ENCODE data around the gene GNS. TPM values are rescaled to one million over a fixed set of nuclear protein-coding genes. Genes with fewer than 3 reads are reported as not detected.
A peak's percentile ranks its signal among the peaks of the same experiment; 100 is the strongest.
"Not testable (repeated sequence)": the region's sequence is repeated elsewhere in the genome, so short reads cannot be mapped to it uniquely, and the experiment has no call there.

GNS gene
- 101 TPM for total RNA-seq
- long read RNA-seq, full-length matches to known transcripts: 43 of 72 reads
- long read RNA-seq, partial matches to known transcripts: 28 of 72 reads
- long read RNA-seq, other reads (novel, unspliced or antisense): 1 of 72 reads

GRCh38 chr12:64759035-64759894 lies at the start of gene GNS:
Gene GNS, minus strand, starts transcription at chr12:64759406. Its CDS starts 130 bp downstream, at chr12:64759276.
- DNase-seq (ENCODE audit: missing footprints) (peak; percentile 98), ATAC-seq (peak; percentile 98)
- intact Hi-C loops (cut with DNase I): no loop called here

DNA sequence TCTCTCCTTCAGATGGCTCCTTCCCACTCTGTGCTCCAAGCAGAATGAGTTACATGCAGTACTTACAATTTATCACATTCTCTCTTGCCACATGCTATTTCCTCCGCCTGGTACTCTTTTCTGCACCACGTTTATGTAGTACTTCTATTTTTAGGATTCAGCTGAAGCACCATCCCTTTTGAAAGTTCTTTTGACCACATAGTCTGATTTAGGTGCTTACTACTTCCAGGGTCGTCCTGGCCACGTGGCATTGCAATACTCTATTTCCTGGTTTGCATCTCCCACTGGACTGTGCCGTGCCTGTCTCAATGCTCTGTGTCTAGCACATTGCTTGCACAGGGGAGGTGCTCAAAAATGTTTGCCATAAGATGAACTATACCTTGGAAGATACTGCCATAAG lies 48.9 kb upstream of the GNS start:
- ATAC-seq (no peak), DNase-seq (ENCODE audit: missing footprints) (no peak)
- intact Hi-C loops (cut with DNase I): loop anchor here (10.0 kb wide), 1 partner anchor 317 kb away; the partner anchor contains the start of gene WIF1

DNA sequence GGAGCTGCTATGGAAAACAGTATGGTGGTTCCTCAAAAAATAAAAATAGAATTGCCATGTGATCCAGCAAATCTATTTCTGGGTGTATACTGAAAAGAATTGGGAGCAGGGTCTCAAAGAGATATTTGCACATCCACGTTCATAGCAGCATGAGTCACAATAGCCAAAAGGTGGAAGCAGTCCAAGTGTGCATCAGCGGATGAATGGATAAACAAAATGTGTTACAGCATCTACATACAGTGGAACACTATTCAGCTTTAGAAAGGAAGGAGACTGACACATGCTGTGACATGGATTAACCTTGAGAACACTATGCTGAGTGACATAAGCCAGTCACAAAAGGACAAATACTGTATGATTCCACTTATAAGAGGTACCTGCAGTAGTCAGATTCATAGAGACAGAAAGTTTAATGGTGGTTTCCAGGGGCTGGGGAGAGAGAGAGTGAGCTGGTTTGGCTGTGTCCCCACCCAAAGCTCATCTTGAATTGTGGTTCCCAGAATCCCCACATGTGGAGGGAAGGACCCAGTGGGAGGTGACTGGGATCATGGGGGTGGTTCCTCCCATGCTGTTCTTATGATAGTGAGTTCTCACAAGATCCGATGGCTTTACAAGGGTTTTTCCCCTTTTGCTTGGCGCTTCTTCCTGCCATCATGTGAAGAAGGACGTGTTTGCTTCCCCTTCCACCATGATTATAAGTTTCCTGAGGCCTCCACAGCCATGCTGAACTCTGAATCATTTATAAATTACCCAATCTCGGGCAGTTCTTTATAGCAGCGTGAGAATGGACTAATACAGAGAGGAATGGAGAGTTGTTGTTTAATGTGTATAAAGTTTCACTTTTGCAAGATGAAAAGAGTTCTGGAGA lies 47.6 kb upstream of the GNS start:
- DNase-seq (ENCODE audit: missing footprints) (no peak), ATAC-seq (no peak)
- intact Hi-C loops (cut with DNase I): loop anchor here (10.0 kb wide), 1 partner anchor 318 kb away; the partner anchor contains the start of gene WIF1

GRCh38 chr12:64806173-64806572 lies 47.0 kb upstream of the GNS start:
- ATAC-seq (no peak), DNase-seq (ENCODE audit: missing footprints) (no peak)
- intact Hi-C loops (cut with DNase I): loop anchor here (10.0 kb wide), 1 partner anchor 319 kb away; the partner anchor contains the start of gene WIF1

- peak; percentile 71 for DNase-seq (ENCODE audit: missing footprints)
- intact Hi-C loops (cut with DNase I): loop anchor here (10.0 kb wide), 1 partner anchor 323 kb away; the partner anchor contains the start of gene WIF1
- ATAC-seq: not testable (repeated sequence)
These were observed 43.1 kb upstream of the GNS start for GRCh38 chr12:64802180-64802775.

- no peak for ATAC-seq
- DNase-seq (ENCODE audit: missing footprints): no peak
- intact Hi-C loops (cut with DNase I): loop anchor here (10.0 kb wide), 1 partner anchor 323 kb away; the partner anchor contains the start of gene WIF1
These were observed 42.2 kb upstream of the GNS start for GRCh38 chr12:64801381-64801780.

DNA sequence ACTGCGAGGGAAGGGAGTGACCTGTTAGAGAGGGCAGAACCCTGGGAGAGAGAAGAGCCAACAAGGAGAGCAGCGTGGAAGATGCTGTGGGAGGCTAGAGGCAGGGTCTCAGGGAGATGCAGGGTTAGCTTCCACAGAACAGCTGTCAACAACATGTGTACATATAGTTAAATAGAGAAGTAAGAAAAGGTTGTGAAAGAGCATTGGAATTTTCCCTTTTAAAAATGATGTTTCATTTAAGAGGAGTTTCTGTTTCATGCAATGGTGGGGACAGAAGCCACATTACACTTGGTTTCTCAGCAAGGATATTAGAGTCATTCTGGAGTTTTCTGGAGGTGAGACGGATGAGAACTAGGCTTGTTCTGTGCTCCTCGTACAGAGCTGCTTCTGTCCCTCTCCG lies 41.4 kb upstream of the GNS start:
- DNase-seq (ENCODE audit: missing footprints): no peak
- intact Hi-C loops (cut with DNase I): loop anchor here (10.0 kb wide), 1 partner anchor 324 kb away; the partner anchor contains the start of gene WIF1
- ATAC-seq: no peak

GRCh38 chr12:64798165-64798564 lies 39.0 kb upstream of the GNS start:
- intact Hi-C loops (cut with DNase I): no loop called here
- DNase-seq (ENCODE audit: missing footprints) (no peak), ATAC-seq (no peak)

DNA sequence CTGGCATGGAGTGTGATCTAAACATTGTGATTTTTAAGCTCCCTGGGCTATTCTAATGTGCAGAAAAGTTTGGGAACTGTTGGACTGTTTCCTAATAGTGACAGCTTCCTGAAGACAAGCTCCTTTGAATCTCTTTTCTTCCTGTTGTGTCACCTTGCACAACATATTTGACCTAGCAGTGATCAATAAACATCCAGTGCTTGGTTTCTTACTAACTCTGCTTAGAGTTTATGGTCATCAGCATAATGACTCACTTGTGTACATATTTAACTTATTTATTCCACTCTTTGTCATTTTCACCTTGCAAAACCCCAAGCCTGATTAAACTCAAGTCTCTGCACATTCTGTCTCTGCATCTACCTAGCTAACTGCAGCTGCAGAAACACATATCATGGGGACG lies 38.0 kb upstream of the GNS start:
- DNase-seq (ENCODE audit: missing footprints): no peak
- ATAC-seq: no peak
- intact Hi-C loops (cut with DNase I): no loop called here

DNA sequence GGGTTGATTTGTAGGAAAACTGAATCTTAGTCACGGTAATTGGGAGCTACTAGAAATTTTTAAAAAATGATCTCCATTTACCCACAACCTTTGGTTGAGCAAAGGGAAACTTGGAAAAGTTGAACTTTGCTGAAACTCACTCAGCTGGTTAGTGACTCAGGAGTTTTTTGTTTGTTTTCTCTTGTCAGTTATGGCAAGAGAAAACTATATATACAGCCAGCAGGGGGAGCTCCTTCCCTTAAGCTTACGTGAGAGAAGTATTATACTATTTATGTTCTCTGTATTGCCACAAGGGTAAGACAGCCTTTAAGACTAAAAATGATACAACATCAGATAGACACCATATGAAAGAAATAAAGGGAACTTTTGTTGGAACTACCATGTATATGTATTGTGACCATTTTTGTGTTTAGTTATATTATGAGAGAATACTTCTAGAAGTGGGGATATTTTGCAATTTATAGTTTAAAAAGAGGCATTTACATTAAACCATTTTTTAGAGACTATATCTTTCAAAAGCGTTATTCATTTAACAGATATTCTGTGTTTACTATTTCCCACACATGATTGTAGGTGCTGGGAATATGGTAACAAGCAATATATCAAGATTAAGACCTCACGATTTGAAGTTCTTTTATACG lies 37.1 kb upstream of the GNS start:
- ATAC-seq (peak; percentile 48), DNase-seq (ENCODE audit: missing footprints) (no peak)
- intact Hi-C loops (cut with DNase I): no loop called here

- no peak for ATAC-seq
- intact Hi-C loops (cut with DNase I): no loop called here
- no peak for DNase-seq (ENCODE audit: missing footprints)
These were observed 35.1 kb upstream of the GNS start for GRCh38 chr12:64794305-64794704.

GRCh38 chr12:64793610-64794009 lies 34.4 kb upstream of the GNS start:
- ATAC-seq: no peak
- intact Hi-C loops (cut with DNase I): no loop called here

DNA sequence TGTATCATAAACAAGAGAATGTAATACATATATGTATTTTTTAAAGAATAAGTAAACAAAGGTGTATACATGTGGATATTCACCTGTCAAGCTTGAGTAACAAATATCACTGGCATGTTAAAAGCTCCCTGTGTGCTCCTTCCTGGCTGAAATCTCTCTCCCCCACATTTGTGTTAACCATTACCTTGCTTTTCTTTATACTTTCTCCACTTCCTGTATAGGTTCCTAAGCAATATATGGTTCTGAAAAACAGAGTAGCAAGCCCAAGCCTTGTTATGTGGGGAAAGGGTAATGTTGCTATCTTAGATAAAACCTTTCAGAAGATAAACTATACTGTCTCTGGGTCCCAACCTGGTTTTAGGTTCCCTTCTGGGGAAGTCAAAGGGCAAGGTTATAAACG lies 32.9 kb upstream of the GNS start:
- DNase-seq (ENCODE audit: missing footprints): no peak
- intact Hi-C loops (cut with DNase I): no loop called here
- no peak for ATAC-seq

More at GRCh38 chr12:64793610-64794009, 34.4 kb upstream of the GNS start:
- no peak for DNase-seq (ENCODE audit: missing footprints)

GRCh38 chr12:64791036-64791435 lies 31.8 kb upstream of the GNS start:
- DNase-seq (ENCODE audit: missing footprints) (no peak), ATAC-seq (no peak)
- intact Hi-C loops (cut with DNase I): no loop called here

- ATAC-seq: no peak
- intact Hi-C loops (cut with DNase I): no loop called here
- DNase-seq (ENCODE audit: missing footprints): no peak
These were observed 31.0 kb upstream of the GNS start for GRCh38 chr12:64790166-64790565.

DNA sequence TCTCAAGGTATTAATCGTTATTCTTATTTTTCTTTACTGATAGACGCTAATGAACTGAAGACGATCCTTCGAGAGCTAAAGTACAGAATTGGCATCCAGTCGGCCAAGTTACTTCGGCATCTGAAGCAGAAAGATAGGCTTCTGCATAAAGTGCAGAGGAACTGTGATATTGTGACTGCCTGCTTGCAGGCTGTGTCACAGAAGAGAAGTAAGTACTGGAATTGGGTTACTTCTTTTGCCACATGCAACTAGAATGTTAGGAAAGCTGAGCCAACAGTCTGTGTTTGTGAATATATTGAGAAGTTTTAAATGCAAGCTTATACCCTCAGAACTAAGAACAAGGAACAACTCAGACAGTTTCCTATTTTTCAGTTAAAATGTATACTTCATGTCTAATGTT lies 26.6 kb upstream of the GNS start:
- no peak for DNase-seq (ENCODE audit: missing footprints)
- no peak for ATAC-seq
- intact Hi-C loops (cut with DNase I): no loop called here

DNA sequence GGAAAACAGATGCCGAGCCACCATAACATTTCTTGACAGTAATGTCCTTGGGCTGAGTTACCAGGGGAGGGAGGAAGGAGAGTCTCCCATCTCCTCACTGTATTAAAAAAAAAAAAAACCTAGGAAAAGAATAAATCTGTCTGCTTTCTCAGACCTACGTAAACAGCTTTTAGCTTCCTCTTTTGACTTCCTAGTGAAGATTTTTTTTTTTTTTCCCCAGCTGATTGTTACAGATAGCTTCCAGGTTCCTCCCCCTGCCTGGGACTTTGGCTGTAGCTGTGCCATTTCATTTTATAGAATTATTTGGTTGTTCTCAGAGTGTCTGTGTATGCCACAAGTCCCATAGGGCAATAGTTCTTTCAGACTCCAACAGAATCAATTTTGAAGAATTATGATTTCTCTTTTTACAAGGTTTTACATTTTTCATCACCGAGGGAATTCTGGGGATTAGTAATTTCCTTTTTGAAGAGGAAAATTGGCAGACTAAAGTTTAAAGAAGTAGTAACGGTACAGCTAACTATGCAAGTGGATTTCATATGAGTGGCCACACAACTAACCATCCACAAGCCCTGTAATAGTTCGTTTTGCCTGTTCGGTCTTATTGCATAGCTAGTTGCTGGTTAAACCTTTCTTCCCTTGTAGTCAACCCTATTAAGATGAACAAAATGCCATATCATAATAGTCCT lies 23.1 kb upstream of the GNS start:
- intact Hi-C loops (cut with DNase I): no loop called here
- ATAC-seq: no peak
- no peak for DNase-seq (ENCODE audit: missing footprints)

Data from Right ventricle myocardium inferior (tissue), 1 donor.